Adrenal gland (tissue), 19 donors: ENCODE results near the gene MOB1A. TPM values are rescaled to one million over a fixed set of nuclear protein-coding genes. Genes with fewer than 3 reads are reported as not detected.

Source experiments
- DNase-seq, 7 donors: peaks; one replicate each; pipeline ENCODE4 v3.0.0-alpha.2; 2019 to 2020
- H3K27ac ChIP-seq, 5 donors: fragments of 200-600 bp; sonication (generic) in 4 of 5; 1 replicate in 3 of 5; 2 replicates in 2 of 5; pipeline versions ENCODE4 v1.5.1 to v1.8.0; 2016 to 2020; ENCODE audit warnings: mild to moderate bottlenecking in 1 of 5
- H3K27me3 ChIP-seq: fragments of 200-600 bp; 2 replicates; pipeline ENCODE4 v1.8.0; 2021
- H3K36me3 ChIP-seq, 2 donors: fragments of 200-600 bp; replicated peaks in 1 of 2; 1 replicate in 1 of 2; 2 replicates in 1 of 2; pipeline versions ENCODE4 v1.5.1 to v1.8.0; 2018 to 2022
- H3K4me1 ChIP-seq, 2 donors: fragments of 200-600 bp; replicated peaks in 1 of 2; 1 replicate in 1 of 2; 2 replicates in 1 of 2; pipeline versions ENCODE4 v1.5.1 to v1.8.0; 2018 to 2021
- H3K4me3 ChIP-seq, 4 donors: fragments of 200-600 bp; sonication (generic) in 3 of 4; one replicate each; pipeline ENCODE4 v1.5.1; 2016 to 2018
- H3K9me3 ChIP-seq, 3 donors: fragments of 200-600 bp; sonication (generic) in 1 of 3; replicated peaks in 1 of 3; 1 replicate in 2 of 3; 2 replicates in 1 of 3; pipeline versions ENCODE4 v1.5.1 to v1.8.0; 2016 to 2021
- POLR2A ChIP-seq, 2 donors: fragments of 450-650 bp; IDR thresholded peaks; one replicate each; pipeline ENCODE4 v1.6.1; 2017; ENCODE audit warnings: antibody characterized with exemption in 2 of 2, mild to moderate bottlenecking in 2 of 2, moderate library complexity in 1 of 2
- WGBS, 4 donors: extraction: QIAGEN DNeasy Blood & Tissue Kit in 2 of 4; methylation state at CpG; one replicate each; pipeline versions ENCODE4 v1.1.5 to v1.1.7; 2013 to 2017; 5-methylcytosine and 5-hydroxymethylcytosine counted together
- intact Hi-C, 2 donors: fragments of 100-400 bp; cut with DNase I; formaldehyde crosslinking; loops; one replicate each; pipeline versions ENCODE4 v1.14.1 to v1.15.0; 2022 to 2023
- long read RNA-seq, 10 donors: library from polyadenylated mRNA in 3 of 10; unstranded in 2 of 10; stranded (forward) in 1 of 10; transcript quantifications; one replicate each; pipeline ENCODE4 v2.0.0 and lab custom pipeline, GENCODE V29; 2021 to 2026
- polyA plus RNA-seq, 3 donors: library from polyadenylated mRNA; stranded (reverse); fragments of 200-250 nt in 2 of 3; fragments of 350-450 nt in 1 of 3; fragmentation: Illumina TruSeq in 1 of 3; extraction: RNeasy Lipid Tissue Mini Kit (QIAGEN cat#74804) in 1 of 3; gene quantifications; one replicate each; pipeline ENCODE4 v1.2.3, GENCODE V29; 2013 to 2014
- total RNA-seq, 9 donors: library from RNA; depleted of rRNA in 4 of 9; stranded (reverse); fragments of >200 nt in 4 of 9; fragments of 120-200 nt in 1 of 9; fragmentation: NEBNext Ultra II Directional in 1 of 9; extraction: Animal tissue kit (Norgen Biotek cat#: 25700) in 1 of 9; gene quantifications; one replicate each; pipeline versions ENCODE4 v1.1.0 to v1.2.4, GENCODE V29; 2013 to 2023
- TF ChIP-seq, protein P1 (sequence below), 6 experiments: fragments of 450-650 bp in 4 of 6; fragments of 200-600 bp in 2 of 6; sonication (generic) in 1 of 6; IDR thresholded peaks; 1 replicate in 5 of 6; 2 replicates in 1 of 6; pipeline versions ENCODE4 v1.5.1 to v1.8.0; 2016 to 2021; ENCODE audit warnings: antibody characterized with exemption in 6 of 6, mild to moderate bottlenecking in 2 of 6, moderate library complexity in 1 of 6
- donor health status: healthy with polysubstance abuse.
- donor health status: Bipolar disorder and iron deficiency.
- donor health status: DM: yes; HTN: yes; CAD: no.
- donor health status: DM: no; HTN: no; CAD: no.
- donor health status: DM: no; HTN: no; CAD: no.
- donor health status: DM: yes; HTN: yes; CAD: no.

Gene MOB1A
- total RNA-seq (100 to 1,000 TPM in 1 of 9 donors, 10 to 100 TPM in 8; 59.9 to 103 (median 86.3) TPM), polyA plus RNA-seq (10 to 100 TPM; 15.9 to 44.5 (median 21.4) TPM)
- long read RNA-seq, donor 1, full-length matches to known transcripts, result 22 of 28 reads
- long read RNA-seq, donor 1, partial matches to known transcripts, result 6 of 28 reads
- long read RNA-seq, donor 1, other reads (novel, unspliced or antisense), result 0 of 28 reads
- long read RNA-seq, donor 2, full-length matches to known transcripts, result 16 of 16 reads
- long read RNA-seq, donor 2, partial matches to known transcripts, result 0 of 16 reads
- long read RNA-seq, donor 2, other reads (novel, unspliced or antisense), result 0 of 16 reads
- long read RNA-seq, donor 3, full-length matches to known transcripts, result 14 of 14 reads
- long read RNA-seq, donor 3, partial matches to known transcripts, result 0 of 14 reads
- long read RNA-seq, donor 3, other reads (novel, unspliced or antisense), result 0 of 14 reads
- long read RNA-seq, donor 4, full-length matches to known transcripts, result 24 of 38 reads
- long read RNA-seq, donor 4, partial matches to known transcripts, result 1 of 38 reads
- long read RNA-seq, donor 4, other reads (novel, unspliced or antisense), result 13 of 38 reads
- long read RNA-seq, donor 5, full-length matches to known transcripts, result 90 of 107 reads
- long read RNA-seq, donor 5, partial matches to known transcripts, result 3 of 107 reads
- long read RNA-seq, donor 5, other reads (novel, unspliced or antisense), result 14 of 107 reads
- long read RNA-seq, donor 6, full-length matches to known transcripts, result 18 of 23 reads
- long read RNA-seq, donor 6, partial matches to known transcripts, result 0 of 23 reads
- long read RNA-seq, donor 6, other reads (novel, unspliced or antisense), result 5 of 23 reads
- long read RNA-seq, donor 7, full-length matches to known transcripts, result 7 of 7 reads
- long read RNA-seq, donor 7, partial matches to known transcripts, result 0 of 7 reads
- long read RNA-seq, donor 7, other reads (novel, unspliced or antisense), result 0 of 7 reads
- long read RNA-seq, donor 8, full-length matches to known transcripts, result 28 of 28 reads
- long read RNA-seq, donor 8, partial matches to known transcripts, result 0 of 28 reads
- long read RNA-seq, donor 8, other reads (novel, unspliced or antisense), result 0 of 28 reads
- long read RNA-seq, donor 9, full-length matches to known transcripts, result 18 of 18 reads
- long read RNA-seq, donor 9, partial matches to known transcripts, result 0 of 18 reads
- long read RNA-seq, donor 9, other reads (novel, unspliced or antisense), result 0 of 18 reads
- long read RNA-seq, donor 10, full-length matches to known transcripts, result 11 of 11 reads
- long read RNA-seq, donor 10, partial matches to known transcripts, result 0 of 11 reads
- long read RNA-seq, donor 10, other reads (novel, unspliced or antisense), result 0 of 11 reads

DNA sequence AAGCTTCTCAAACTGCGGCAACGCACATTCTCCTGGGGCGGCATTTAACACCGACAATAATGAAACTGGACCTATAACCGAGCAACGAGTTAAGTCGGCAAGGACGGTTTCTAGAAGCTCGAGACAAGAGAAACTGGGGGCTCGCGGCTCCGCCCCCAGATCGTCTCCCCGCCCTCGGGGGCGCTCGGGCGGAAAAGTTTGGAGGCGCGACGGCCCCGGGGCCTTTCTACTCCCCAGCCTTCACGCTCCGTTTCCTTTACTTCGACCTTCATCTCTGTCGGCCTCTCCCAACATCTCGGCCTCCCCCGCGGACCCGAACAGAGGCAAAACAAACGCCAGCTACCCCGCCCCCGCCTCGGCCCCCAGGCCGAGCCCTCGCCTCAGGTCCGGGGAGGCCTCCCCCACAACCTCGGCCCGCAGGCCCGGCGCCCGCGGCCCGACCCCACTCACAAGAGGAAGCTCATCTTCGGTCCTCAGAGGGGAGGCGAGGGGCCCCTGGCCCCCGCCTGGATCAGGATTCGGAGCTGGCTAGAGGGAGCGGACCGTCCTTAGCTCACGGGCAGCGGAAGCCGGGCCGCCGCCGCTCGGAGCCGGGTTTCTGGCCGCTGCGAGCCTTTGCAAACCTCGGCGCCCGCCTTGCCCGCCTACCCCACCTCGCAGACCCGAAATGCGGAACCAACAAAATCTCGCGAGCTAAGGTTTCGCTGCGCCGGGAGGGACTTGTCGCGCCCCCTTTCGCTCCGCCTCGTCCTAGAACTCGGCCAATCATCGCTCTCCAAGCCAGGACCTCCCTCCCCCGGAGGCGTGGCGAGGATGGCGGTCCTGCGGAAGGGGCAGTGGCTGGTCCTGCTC, at the start of gene MOB1A:
TSS of gene MOB1A (minus strand) at position 669 of the 852 bp plus-strand sequence. CDS start at position 464, 205 bp downstream.
- DNase-seq, result peak; percentile 97 to 99 (median 98)
- Histone ChIP-seq H3K9me3 (no peaks in the 10 kb centered on the region), H3K4me1 (peaks cover 4 to 27% of the 10 kb centered on the region in 2 donors), H3K36me3 (no peaks in the 10 kb centered on the region), H3K27me3 (no peaks in the 10 kb centered on the region), H3K27ac (peak within 1 kb of the TSS; percentile 89 to 96 (median 94)), H3K4me3 (peak within 1 kb of the TSS; percentile 74 to 89 (median 79))
- intact Hi-C loops, result no loop called here
- TF ChIP-seq POLR2A (IDR thresholded peaks at IDR 0.05), result peak; percentile 71 to 85
- TF ChIP-seq, protein P1, sequence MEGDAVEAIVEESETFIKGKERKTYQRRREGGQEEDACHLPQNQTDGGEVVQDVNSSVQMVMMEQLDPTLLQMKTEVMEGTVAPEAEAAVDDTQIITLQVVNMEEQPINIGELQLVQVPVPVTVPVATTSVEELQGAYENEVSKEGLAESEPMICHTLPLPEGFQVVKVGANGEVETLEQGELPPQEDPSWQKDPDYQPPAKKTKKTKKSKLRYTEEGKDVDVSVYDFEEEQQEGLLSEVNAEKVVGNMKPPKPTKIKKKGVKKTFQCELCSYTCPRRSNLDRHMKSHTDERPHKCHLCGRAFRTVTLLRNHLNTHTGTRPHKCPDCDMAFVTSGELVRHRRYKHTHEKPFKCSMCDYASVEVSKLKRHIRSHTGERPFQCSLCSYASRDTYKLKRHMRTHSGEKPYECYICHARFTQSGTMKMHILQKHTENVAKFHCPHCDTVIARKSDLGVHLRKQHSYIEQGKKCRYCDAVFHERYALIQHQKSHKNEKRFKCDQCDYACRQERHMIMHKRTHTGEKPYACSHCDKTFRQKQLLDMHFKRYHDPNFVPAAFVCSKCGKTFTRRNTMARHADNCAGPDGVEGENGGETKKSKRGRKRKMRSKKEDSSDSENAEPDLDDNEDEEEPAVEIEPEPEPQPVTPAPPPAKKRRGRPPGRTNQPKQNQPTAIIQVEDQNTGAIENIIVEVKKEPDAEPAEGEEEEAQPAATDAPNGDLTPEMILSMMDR (IDR thresholded peaks at IDR 0.05), result no peak
- WGBS, 4 donors, result 0 to 1% (median 0%) methylated on average over 31 to 84 of the region's 84 CpGs

DNA sequence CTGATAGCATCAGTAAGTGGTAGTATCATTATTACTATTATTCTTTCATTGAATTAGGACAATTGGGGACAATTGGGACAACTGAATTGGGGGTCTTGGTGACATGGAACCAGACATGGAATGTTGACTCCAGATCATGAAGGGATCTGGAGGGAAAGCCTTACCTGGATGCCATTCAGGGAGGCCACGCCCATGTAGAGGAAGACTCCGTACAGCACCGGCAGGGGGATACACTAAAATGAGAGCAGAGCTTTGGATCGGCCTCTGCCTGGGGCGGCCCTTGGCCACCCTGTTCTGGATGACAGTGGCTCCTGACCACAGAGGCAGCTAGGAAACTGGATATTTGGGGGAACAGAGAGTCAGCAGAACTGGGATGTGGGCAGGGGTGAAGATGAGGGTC, 49.0 kb upstream of the MOB1A start:
- intact Hi-C loops, result no loop called here
- DNase-seq, result no peak
- H3K27ac ChIP-seq, result no peak overlapping the region
- H3K9me3 ChIP-seq, result no peaks in the 10 kb centered on the region
- TF ChIP-seq POLR2A (IDR thresholded peaks at IDR 0.05), result no peak
- TF ChIP-seq, protein P1 (IDR thresholded peaks at IDR 0.05), result no peak
- H3K36me3 ChIP-seq, result no peaks in the 10 kb centered on the region
- H3K4me3 ChIP-seq, result no peak overlapping the region
- H3K27me3 ChIP-seq, result no peaks in the 10 kb centered on the region
- H3K4me1 ChIP-seq, result no peaks in the 10 kb centered on the region
- WGBS, 4 donors, result 86 to 92% (median 89%) methylated on average over 5 of the region's 5 CpGs

DNA sequence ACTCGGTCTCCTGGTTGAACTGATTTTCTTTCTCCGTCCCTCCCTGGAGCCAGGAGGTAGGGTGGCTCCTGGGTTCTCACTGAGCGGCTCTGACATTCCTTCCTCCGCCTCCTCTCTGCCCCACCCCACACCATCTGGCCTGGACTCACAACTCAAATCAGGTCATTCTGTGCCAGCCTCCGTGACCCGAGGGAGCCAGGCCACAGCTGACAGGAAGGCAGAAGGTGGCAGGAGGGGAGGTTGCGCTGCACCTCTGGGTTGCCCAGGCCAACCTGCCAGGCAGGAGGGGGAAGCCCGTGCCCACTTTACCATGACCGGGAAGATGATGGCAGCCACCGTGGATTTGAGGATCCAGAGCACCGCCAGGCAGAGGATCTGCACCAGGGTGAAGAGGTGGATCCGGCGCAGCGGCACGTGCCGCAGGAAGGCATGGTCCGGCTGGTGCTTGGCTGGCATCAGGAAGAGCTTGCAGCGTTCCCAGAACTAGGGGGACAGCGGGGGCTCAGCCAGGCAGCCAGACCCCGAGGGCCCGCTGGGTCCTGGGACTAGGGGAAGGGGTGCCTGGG, 48.1 kb upstream of the MOB1A start:
- TF ChIP-seq POLR2A (IDR thresholded peaks at IDR 0.05), result no peak
- TF ChIP-seq, protein P1 (IDR thresholded peaks at IDR 0.05), result no peak
- H3K4me3 ChIP-seq, result no peak overlapping the region

More for the DNA sequence above, 48.1 kb upstream of the MOB1A start:
- WGBS, 4 donors, result 84 to 90% (median 90%) methylated on average over 16 to 21 of the region's 21 CpGs
- H3K27ac ChIP-seq, result no peak overlapping the region
- intact Hi-C loops, result no loop called here
- H3K4me1 ChIP-seq, result no peaks in the 10 kb centered on the region
- no peak for DNase-seq
- no peaks in the 10 kb centered on the region for H3K9me3 ChIP-seq
- H3K36me3 ChIP-seq, result no peaks in the 10 kb centered on the region
- no peaks in the 10 kb centered on the region for H3K27me3 ChIP-seq
